Ureter (tissue), 1 donor: Measurements from ENCODE around the gene CRNKL1. TPM values are rescaled to one million over a fixed set of nuclear protein-coding genes. Genes with fewer than 3 reads are reported as not detected.

Experiments
- DNase-seq: peaks from one replicate; pipeline ENCODE4 v3.0.0-alpha.2; 2020; ENCODE audit warnings: low spot score
- total RNA-seq: library from RNA; stranded (reverse); gene quantifications from one replicate; pipeline ENCODE4 v1.2.4, GENCODE V29; 2023
- donor health status: DM: yes; HTN: yes; CAD: no.

CRNKL1 gene
- total RNA-seq, 1 donor from 2014 or later = 18.7 TPM

GRCh38 chr20:20063941-20064702, 11.9 kb upstream of the CRNKL1 start:
- DNase-seq = no peak

- DNase-seq = no peak
Measured at GRCh38 chr20:20060234-20060998, 8.2 kb upstream of the CRNKL1 start.

GRCh38 chr20:20051767-20052073, 546 bp downstream of the CRNKL1 start:
- DNase-seq = no peak

GRCh38 chr20:20039752-20040387, 12.4 kb downstream of the CRNKL1 start:
- no peak for DNase-seq

GRCh38 chr20:20038586-20038985, 13.7 kb downstream of the CRNKL1 start:
- DNase-seq = no peak

GRCh38 chr20:20037960-20038359, 14.3 kb downstream of the CRNKL1 start:
- DNase-seq = no peak

GRCh38 chr20:20036756-20037155, 15.5 kb downstream of the CRNKL1 start:
- DNase-seq = no peak

- DNase-seq = no peak
Measured at GRCh38 chr20:20034486-20034885, 17.8 kb downstream of the CRNKL1 start.

- DNase-seq = no peak
Measured at GRCh38 chr20:20031790-20032189, 20.5 kb downstream of the CRNKL1 start.

GRCh38 chr20:20027284-20027683, 25.0 kb downstream of the CRNKL1 start:
- DNase-seq = no peak

- DNase-seq = no peak
Measured at GRCh38 chr20:20024942-20025341, 27.3 kb downstream of the CRNKL1 start.

GRCh38 chr20:20023395-20023794, 28.9 kb downstream of the CRNKL1 start:
- DNase-seq = no peak

- DNase-seq = no peak
Measured at GRCh38 chr20:20022498-20022897, 29.8 kb downstream of the CRNKL1 start.

- DNase-seq = no peak
Measured at GRCh38 chr20:20021835-20022234, 30.4 kb downstream of the CRNKL1 start.

GRCh38 chr20:20020908-20021307, 31.4 kb downstream of the CRNKL1 start:
- no peak for DNase-seq

GRCh38 chr20:20019123-20019522, 33.1 kb downstream of the CRNKL1 start:
- DNase-seq = no peak

GRCh38 chr20:20018366-20018765, 33.9 kb downstream of the CRNKL1 start:
- DNase-seq = no peak

GRCh38 chr20:20017844-20018185, 34.5 kb downstream of the CRNKL1 start:
- no peak for DNase-seq

- DNase-seq = peak; percentile 95
Measured at GRCh38 chr20:20017001-20017843, 35.0 kb downstream of the CRNKL1 start, which contains the start of gene NAA20. TSS of gene NAA20 (plus strand) at chr20:20017362. CDS start at chr20:20017397, 35 bp downstream.

GRCh38 chr20:20014659-20015058, 37.6 kb downstream of the CRNKL1 start:
- DNase-seq = no peak

GRCh38 chr20:20012541-20012940, 39.7 kb downstream of the CRNKL1 start:
- DNase-seq = no peak
